Measurements from ENCODE around the gene NEK9. TPM values are rescaled to one million over a fixed set of nuclear protein-coding genes. Genes with fewer than 3 reads are reported as not detected.
A peak's percentile ranks its signal among the peaks of the same experiment; 100 is the strongest.
"Not testable (repeated sequence)": the region's sequence is repeated elsewhere in the genome, so short reads cannot be mapped to it uniquely, and the experiment has no call there.

NEK9 gene
- polyA plus RNA-seq, 2 donors, result 18.6 to 27.8 TPM

GRCh38 chr14:75163677-75164076 is 36.8 kb upstream of the NEK9 start:
- Histone ChIP-seq H3K4me1 (ENCODE audit: control insufficient read depth in 2 of 2, insufficient read depth in 2 of 2, low read length in 1 of 2) (no peaks in the 10 kb centered on the region), H3K9me3 (ENCODE audit: control insufficient read depth in 2 of 2, insufficient read depth in 1 of 2, low read depth in 1 of 2, low read length in 1 of 2) (no peaks in the 10 kb centered on the region), H3K36me3 (ENCODE audit: control insufficient read depth in 2 of 2, insufficient read depth in 2 of 2, low read length in 1 of 2) (no peaks in the 10 kb centered on the region), H3K4me3 (ENCODE audit: low read depth in 1 of 2, low read length in 2 of 2) (no peak overlapping the region), H3K27ac (ENCODE audit: low read depth in 2 of 2, low read length in 1 of 2) (no peak overlapping the region), H3K27me3 (ENCODE audit: control insufficient read depth in 1 of 2, insufficient read depth in 2 of 2, low read length in 2 of 2) (no peaks in the 10 kb centered on the region)
- 81 to 92% methylated on average over 2 of the region's 2 CpGs for WGBS, 2 donors

DNA sequence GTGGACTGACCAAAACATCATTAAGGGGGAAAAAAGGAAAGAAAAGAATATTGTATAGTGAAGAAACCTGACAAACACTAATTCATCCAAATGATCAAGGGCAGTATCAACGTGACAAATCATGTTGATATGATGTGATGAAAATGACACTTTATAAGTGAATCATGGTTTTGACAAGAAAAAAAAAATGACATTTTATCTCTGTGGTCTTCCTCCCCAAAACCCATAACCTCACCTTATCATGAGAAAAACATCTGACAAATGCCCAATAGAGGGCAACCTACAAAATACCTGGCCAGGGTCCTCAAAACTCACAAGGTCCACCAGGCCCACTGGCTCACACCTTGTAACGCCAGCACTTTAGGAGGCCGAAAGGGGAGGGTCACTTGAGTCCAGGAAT is 35.8 kb upstream of the NEK9 start:
- Histone ChIP-seq H3K4me1 (ENCODE audit: control insufficient read depth in 2 of 2, insufficient read depth in 2 of 2, low read length in 1 of 2) (no peaks in the 10 kb centered on the region), H3K9me3 (ENCODE audit: control insufficient read depth in 2 of 2, insufficient read depth in 1 of 2, low read depth in 1 of 2, low read length in 1 of 2) (no peaks in the 10 kb centered on the region), H3K27ac (ENCODE audit: low read depth in 2 of 2, low read length in 1 of 2) (no peak overlapping the region), H3K36me3 (ENCODE audit: control insufficient read depth in 2 of 2, insufficient read depth in 2 of 2, low read length in 1 of 2) (no peaks in the 10 kb centered on the region), H3K4me3 (ENCODE audit: low read depth in 1 of 2, low read length in 2 of 2) (no peak overlapping the region), H3K27me3 (ENCODE audit: control insufficient read depth in 1 of 2, insufficient read depth in 2 of 2, low read length in 2 of 2) (no peaks in the 10 kb centered on the region)
- WGBS, 2 donors, result 79 to 81% methylated on average over 3 of the region's 3 CpGs

GRCh38 chr14:75158843-75159614 is 32.2 kb upstream of the NEK9 start:
- Histone ChIP-seq H3K4me3 (ENCODE audit: low read depth in 1 of 2, low read length in 2 of 2) (no peak overlapping the region), H3K27me3 (ENCODE audit: control insufficient read depth in 1 of 2, insufficient read depth in 2 of 2, low read length in 2 of 2) (no peaks in the 10 kb centered on the region), H3K9me3 (ENCODE audit: control insufficient read depth in 2 of 2, insufficient read depth in 1 of 2, low read depth in 1 of 2, low read length in 1 of 2) (no peaks in the 10 kb centered on the region), H3K4me1 (ENCODE audit: control insufficient read depth in 2 of 2, insufficient read depth in 2 of 2, low read length in 1 of 2) (no peaks in the 10 kb centered on the region), H3K36me3 (ENCODE audit: control insufficient read depth in 2 of 2, insufficient read depth in 2 of 2, low read length in 1 of 2) (no peaks in the 10 kb centered on the region), H3K27ac (ENCODE audit: low read depth in 2 of 2, low read length in 1 of 2) (no peak overlapping the region)
- 94 to 98% methylated on average over 6 of the region's 6 CpGs for WGBS, 2 donors

DNA sequence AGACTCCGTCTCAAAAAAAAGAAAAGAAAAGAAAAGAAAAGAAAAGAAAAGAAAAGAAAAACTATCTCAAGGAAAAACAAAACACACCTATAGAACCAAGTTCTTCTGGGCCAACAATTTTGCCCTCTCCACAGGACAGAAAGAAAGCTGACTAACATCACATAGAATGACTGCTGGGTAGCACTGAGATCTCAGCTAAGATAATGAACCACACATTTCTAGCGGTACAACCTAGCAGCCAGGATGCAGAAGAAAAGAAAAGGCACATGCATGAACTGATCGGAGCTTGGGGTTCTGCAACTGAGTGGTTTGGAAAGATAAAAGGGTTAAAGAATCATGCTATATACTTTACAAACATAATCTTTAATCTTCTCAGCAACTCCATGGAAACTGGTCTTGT is 30.1 kb upstream of the NEK9 start:
- no peak overlapping the region for H3K4me3 ChIP-seq (ENCODE audit: low read depth in 1 of 2, low read length in 2 of 2)
- no peaks in the 10 kb centered on the region for H3K4me1 ChIP-seq (ENCODE audit: control insufficient read depth in 2 of 2, insufficient read depth in 2 of 2, low read length in 1 of 2)
- H3K36me3 ChIP-seq (ENCODE audit: control insufficient read depth in 2 of 2, insufficient read depth in 2 of 2, low read length in 1 of 2), result no peaks in the 10 kb centered on the region
- no peaks in the 10 kb centered on the region for H3K9me3 ChIP-seq (ENCODE audit: control insufficient read depth in 2 of 2, insufficient read depth in 1 of 2, low read depth in 1 of 2, low read length in 1 of 2)
- WGBS, 2 donors, result 65 to 78% methylated on average over 3 of the region's 3 CpGs
- H3K27me3 ChIP-seq (ENCODE audit: control insufficient read depth in 1 of 2, insufficient read depth in 2 of 2, low read length in 2 of 2), result no peaks in the 10 kb centered on the region
- no peak overlapping the region for H3K27ac ChIP-seq (ENCODE audit: low read depth in 2 of 2, low read length in 1 of 2)

DNA sequence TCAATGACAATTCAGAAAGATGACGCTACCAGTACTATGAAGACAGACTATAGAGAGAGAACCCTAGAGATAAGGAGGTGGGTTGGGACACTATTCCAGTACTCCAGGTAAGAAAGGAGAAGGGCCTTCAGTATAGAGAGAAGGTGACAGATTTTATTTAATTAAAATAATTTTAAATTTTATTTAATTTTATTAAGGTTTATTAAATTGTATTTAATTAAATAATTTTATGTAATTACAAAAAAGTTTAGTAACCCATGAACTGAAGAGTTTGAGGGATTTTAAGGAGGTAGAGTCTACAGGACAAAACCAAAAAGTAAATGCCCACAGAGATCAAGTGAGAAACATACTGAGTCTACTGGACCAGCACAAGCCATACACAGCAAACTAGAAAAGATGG is 29.3 kb upstream of the NEK9 start:
- no peaks in the 10 kb centered on the region for H3K9me3 ChIP-seq (ENCODE audit: control insufficient read depth in 2 of 2, insufficient read depth in 1 of 2, low read depth in 1 of 2, low read length in 1 of 2)
- no peak overlapping the region for H3K27ac ChIP-seq (ENCODE audit: low read depth in 2 of 2, low read length in 1 of 2)
- no peaks in the 10 kb centered on the region for H3K36me3 ChIP-seq (ENCODE audit: control insufficient read depth in 2 of 2, insufficient read depth in 2 of 2, low read length in 1 of 2)
- H3K4me1 ChIP-seq (ENCODE audit: control insufficient read depth in 2 of 2, insufficient read depth in 2 of 2, low read length in 1 of 2), result no peaks in the 10 kb centered on the region
- 96 to 97% methylated on average over 1 of the region's 1 CpG for WGBS, 2 donors
- no peak overlapping the region for H3K4me3 ChIP-seq (ENCODE audit: low read depth in 1 of 2, low read length in 2 of 2)
- H3K27me3 ChIP-seq (ENCODE audit: control insufficient read depth in 1 of 2, insufficient read depth in 2 of 2, low read length in 2 of 2), result no peaks in the 10 kb centered on the region

- no peak overlapping the region for H3K27ac ChIP-seq (ENCODE audit: low read depth in 2 of 2, low read length in 1 of 2)
- H3K27me3 ChIP-seq (ENCODE audit: control insufficient read depth in 1 of 2, insufficient read depth in 2 of 2, low read length in 2 of 2), result no peaks in the 10 kb centered on the region
- H3K4me3 ChIP-seq (ENCODE audit: low read depth in 1 of 2, low read length in 2 of 2), result no peak overlapping the region
- no peaks in the 10 kb centered on the region for H3K4me1 ChIP-seq (ENCODE audit: control insufficient read depth in 2 of 2, insufficient read depth in 2 of 2, low read length in 1 of 2)
- H3K9me3 ChIP-seq (ENCODE audit: control insufficient read depth in 2 of 2, insufficient read depth in 1 of 2, low read depth in 1 of 2, low read length in 1 of 2), result no peaks in the 10 kb centered on the region
- H3K36me3 ChIP-seq (ENCODE audit: control insufficient read depth in 2 of 2, insufficient read depth in 2 of 2, low read length in 1 of 2), result no peaks in the 10 kb centered on the region
- 91 to 93% methylated on average over 3 of the region's 3 CpGs for WGBS, 2 donors
These were observed 28.3 kb upstream of the NEK9 start for GRCh38 chr14:75155169-75155568.

DNA sequence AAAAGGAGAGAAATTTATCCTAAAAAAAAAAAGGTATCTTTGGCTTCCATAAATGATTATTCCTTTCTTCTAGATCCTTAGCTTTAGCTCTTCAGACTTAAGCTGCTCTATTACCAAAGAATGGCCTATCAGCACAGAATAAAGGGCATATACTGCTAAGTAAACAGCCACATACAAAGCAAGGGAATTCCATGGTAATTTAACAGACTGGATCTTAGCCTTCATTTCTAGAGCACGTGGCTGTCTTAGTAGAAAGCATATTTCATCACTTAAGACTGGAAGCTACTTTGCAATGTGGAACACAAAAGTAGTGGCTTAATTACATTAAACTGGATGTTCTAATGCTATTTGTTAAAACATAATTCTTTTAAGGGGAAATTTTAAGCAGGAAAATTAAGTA is 26.4 kb upstream of the NEK9 start:
- no peaks in the 10 kb centered on the region for H3K4me1 ChIP-seq (ENCODE audit: control insufficient read depth in 2 of 2, insufficient read depth in 2 of 2, low read length in 1 of 2)
- 63 to 77% methylated on average over 1 of the region's 1 CpG for WGBS, 2 donors
- no peaks in the 10 kb centered on the region for H3K27me3 ChIP-seq (ENCODE audit: control insufficient read depth in 1 of 2, insufficient read depth in 2 of 2, low read length in 2 of 2)
- no peaks in the 10 kb centered on the region for H3K9me3 ChIP-seq (ENCODE audit: control insufficient read depth in 2 of 2, insufficient read depth in 1 of 2, low read depth in 1 of 2, low read length in 1 of 2)
- H3K36me3 ChIP-seq (ENCODE audit: control insufficient read depth in 2 of 2, insufficient read depth in 2 of 2, low read length in 1 of 2), result no peaks in the 10 kb centered on the region
- no peak overlapping the region for H3K4me3 ChIP-seq (ENCODE audit: low read depth in 1 of 2, low read length in 2 of 2)
- no peak overlapping the region for H3K27ac ChIP-seq (ENCODE audit: low read depth in 2 of 2, low read length in 1 of 2)

DNA sequence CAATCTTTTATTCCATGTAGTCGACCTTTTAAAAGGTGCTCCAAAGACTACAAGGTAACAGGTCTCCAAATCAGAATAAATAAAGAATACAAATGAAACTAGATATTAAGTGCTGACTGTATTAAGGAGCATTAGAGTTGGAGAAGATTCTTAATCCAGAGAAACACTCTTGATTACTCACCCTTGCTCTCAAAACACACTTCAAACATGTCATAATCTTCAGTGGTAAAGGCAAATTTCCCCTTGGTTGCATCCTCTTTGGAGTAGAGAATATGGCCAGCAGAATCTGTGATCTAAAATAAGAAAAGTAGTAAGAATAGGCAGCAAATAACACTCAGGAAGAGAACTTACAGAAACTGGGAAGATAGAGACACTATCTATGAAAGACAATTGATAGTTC is 25.0 kb upstream of the NEK9 start:
- Histone ChIP-seq H3K27ac (ENCODE audit: low read depth in 2 of 2, low read length in 1 of 2) (no peak overlapping the region), H3K27me3 (ENCODE audit: control insufficient read depth in 1 of 2, insufficient read depth in 2 of 2, low read length in 2 of 2) (no peaks in the 10 kb centered on the region), H3K36me3 (ENCODE audit: control insufficient read depth in 2 of 2, insufficient read depth in 2 of 2, low read length in 1 of 2) (no peaks in the 10 kb centered on the region), H3K9me3 (ENCODE audit: control insufficient read depth in 2 of 2, insufficient read depth in 1 of 2, low read depth in 1 of 2, low read length in 1 of 2) (no peaks in the 10 kb centered on the region), H3K4me1 (ENCODE audit: control insufficient read depth in 2 of 2, insufficient read depth in 2 of 2, low read length in 1 of 2) (no peaks in the 10 kb centered on the region), H3K4me3 (ENCODE audit: low read depth in 1 of 2, low read length in 2 of 2) (no peak overlapping the region)
- WGBS, 2 donors, result 78 to 81% methylated on average over 1 of the region's 1 CpG

DNA sequence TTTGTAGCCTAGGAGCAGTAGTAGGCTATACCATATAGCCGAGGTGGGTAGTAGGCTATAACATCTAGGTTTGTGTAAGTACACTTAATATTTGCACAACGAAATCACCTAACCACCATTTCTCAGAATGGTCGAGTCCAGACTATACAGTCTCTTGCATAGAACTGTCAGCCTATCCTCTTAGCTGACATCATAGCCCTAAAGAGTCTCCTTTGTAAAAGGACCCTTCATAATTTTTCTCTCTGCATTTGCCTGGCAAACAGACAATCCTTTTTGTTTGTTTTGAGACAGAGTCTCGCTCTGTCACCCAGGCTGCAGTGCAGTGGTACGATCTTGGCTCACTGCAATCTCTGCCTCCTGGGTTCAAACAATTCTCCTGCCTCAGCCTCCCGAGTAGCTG is 23.8 kb upstream of the NEK9 start:
- 75 to 78% methylated on average over 6 of the region's 6 CpGs for WGBS, 2 donors
- not testable (repeated sequence) for H3K4me1 ChIP-seq (ENCODE audit: control insufficient read depth in 2 of 2, insufficient read depth in 2 of 2, low read length in 1 of 2); H3K9me3 ChIP-seq (ENCODE audit: control insufficient read depth in 2 of 2, insufficient read depth in 1 of 2, low read depth in 1 of 2, low read length in 1 of 2); H3K36me3 ChIP-seq (ENCODE audit: control insufficient read depth in 2 of 2, insufficient read depth in 2 of 2, low read length in 1 of 2); H3K4me3 ChIP-seq (ENCODE audit: low read depth in 1 of 2, low read length in 2 of 2); H3K27me3 ChIP-seq (ENCODE audit: control insufficient read depth in 1 of 2, insufficient read depth in 2 of 2, low read length in 2 of 2)
- H3K27ac ChIP-seq (ENCODE audit: low read depth in 2 of 2, low read length in 1 of 2), result peak overlapping the region in 1 of 2 donors; percentile 29

DNA sequence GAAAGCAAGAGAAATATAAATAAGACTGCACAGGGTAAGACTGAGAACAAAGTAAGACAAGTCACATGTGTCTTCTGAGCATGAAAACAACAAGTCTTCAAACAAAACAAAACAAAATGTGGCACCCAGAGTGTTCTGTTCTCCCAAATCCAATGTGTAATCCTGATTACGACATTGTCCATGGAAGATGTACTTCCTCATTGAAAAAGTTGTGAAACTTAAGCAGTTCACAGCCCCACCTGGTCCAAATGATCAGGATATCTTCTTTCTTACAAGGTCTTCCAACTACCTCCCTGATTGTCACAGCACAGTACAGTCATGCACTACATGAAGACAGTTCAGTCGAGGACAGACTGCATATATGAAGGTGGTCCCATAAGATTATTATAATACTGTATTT is 23.3 kb upstream of the NEK9 start:
- no peaks in the 10 kb centered on the region for H3K4me1 ChIP-seq (ENCODE audit: control insufficient read depth in 2 of 2, insufficient read depth in 2 of 2, low read length in 1 of 2)
- WGBS, 2 donors, result 68 to 76% methylated on average over 2 of the region's 2 CpGs
- H3K4me3 ChIP-seq (ENCODE audit: low read depth in 1 of 2, low read length in 2 of 2), result no peak overlapping the region
- H3K27ac ChIP-seq (ENCODE audit: low read depth in 2 of 2, low read length in 1 of 2), result peak overlapping the region in 1 of 2 donors; percentile 29
- H3K36me3 ChIP-seq (ENCODE audit: control insufficient read depth in 2 of 2, insufficient read depth in 2 of 2, low read length in 1 of 2), result no peaks in the 10 kb centered on the region
- H3K9me3 ChIP-seq (ENCODE audit: control insufficient read depth in 2 of 2, insufficient read depth in 1 of 2, low read depth in 1 of 2, low read length in 1 of 2), result no peaks in the 10 kb centered on the region
- no peaks in the 10 kb centered on the region for H3K27me3 ChIP-seq (ENCODE audit: control insufficient read depth in 1 of 2, insufficient read depth in 2 of 2, low read length in 2 of 2)
